Neutrophil (primary cell): ENCODE measurements around the gene DUSP8.

Experiments
- H3K27ac ChIP-seq: fragments of 200-600 bp; sonication (generic); 2 replicates; pipeline ENCODE4 v1.5.1; 2016; ENCODE audit warnings: mild to moderate bottlenecking, moderate library complexity
- H3K27me3 ChIP-seq: fragments of 200-600 bp; sonication (generic); 2 replicates; pipeline ENCODE4 v1.6.0; 2016; ENCODE audit warnings: mild to moderate bottlenecking
- H3K36me3 ChIP-seq: fragments of 200-600 bp; sonication (generic); 2 replicates; pipeline ENCODE4 v1.5.1; 2017
- H3K4me1 ChIP-seq, 2 experiments: fragments of 200-600 bp in 1 of 2; sonication (generic) in 1 of 2; 1 replicate in 1 of 2; 2 replicates in 1 of 2; pipeline versions ENCODE4 v1.5.1 to v1.6.1; 2013 to 2016; ENCODE audit warnings: low read depth in 1 of 2, low read length in 1 of 2, mild to moderate bottlenecking in 1 of 2, moderate library complexity in 1 of 2; ENCODE audit not compliant: control insufficient read depth in 1 of 2, insufficient read depth in 1 of 2
- H3K4me3 ChIP-seq, 2 experiments: fragments of 200-600 bp in 1 of 2; sonication (generic) in 1 of 2; 1 replicate in 1 of 2; 2 replicates in 1 of 2; pipeline ENCODE4 v1.5.1; 2013 to 2016; ENCODE audit warnings: low read depth in 1 of 2, low read length in 1 of 2, mild to moderate bottlenecking in 1 of 2, moderate library complexity in 1 of 2
- H3K9me3 ChIP-seq: fragments of 200-600 bp; sonication (generic); 2 replicates; pipeline ENCODE4 v1.5.1; 2016
- TF ChIP-seq, protein P1 (sequence below): fragments of 200-600 bp; sonication (generic); IDR thresholded peaks from 2 replicates; pipeline ENCODE4 v1.5.1; 2016; ENCODE audit warnings: antibody characterized with exemption

The DUSP8 gene

DNA sequence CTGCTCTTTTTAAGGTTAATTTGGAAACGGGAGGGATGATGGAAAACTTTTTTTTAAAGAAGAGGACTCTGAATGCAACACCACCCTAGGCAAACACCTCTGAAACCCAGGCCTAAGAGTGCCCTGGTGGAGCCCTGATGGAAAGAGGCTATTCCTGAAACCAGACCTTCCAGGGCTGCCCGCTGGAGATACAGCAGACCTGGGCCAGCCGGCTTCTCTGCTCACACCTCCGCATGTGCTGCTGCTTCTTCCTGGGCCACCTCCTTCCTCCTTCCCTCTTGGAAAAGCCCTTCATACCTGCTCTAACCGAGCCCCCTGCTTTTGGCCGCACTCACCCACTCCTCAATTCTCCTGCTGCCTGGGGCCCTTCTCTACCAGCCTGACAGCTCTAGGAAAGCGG, 37.9 kb downstream of the DUSP8 start:
- H3K36me3 ChIP-seq: peaks cover 42% of the 10 kb centered on the region
- no peaks in the 10 kb centered on the region for H3K9me3 ChIP-seq
- no peaks in the 10 kb centered on the region for H3K4me1 ChIP-seq
- H3K27ac ChIP-seq: no peak overlapping the region
- peaks cover 17% of the 10 kb centered on the region for H3K27me3 ChIP-seq
- H3K4me3 ChIP-seq: no peak overlapping the region
- TF ChIP-seq, protein P1, sequence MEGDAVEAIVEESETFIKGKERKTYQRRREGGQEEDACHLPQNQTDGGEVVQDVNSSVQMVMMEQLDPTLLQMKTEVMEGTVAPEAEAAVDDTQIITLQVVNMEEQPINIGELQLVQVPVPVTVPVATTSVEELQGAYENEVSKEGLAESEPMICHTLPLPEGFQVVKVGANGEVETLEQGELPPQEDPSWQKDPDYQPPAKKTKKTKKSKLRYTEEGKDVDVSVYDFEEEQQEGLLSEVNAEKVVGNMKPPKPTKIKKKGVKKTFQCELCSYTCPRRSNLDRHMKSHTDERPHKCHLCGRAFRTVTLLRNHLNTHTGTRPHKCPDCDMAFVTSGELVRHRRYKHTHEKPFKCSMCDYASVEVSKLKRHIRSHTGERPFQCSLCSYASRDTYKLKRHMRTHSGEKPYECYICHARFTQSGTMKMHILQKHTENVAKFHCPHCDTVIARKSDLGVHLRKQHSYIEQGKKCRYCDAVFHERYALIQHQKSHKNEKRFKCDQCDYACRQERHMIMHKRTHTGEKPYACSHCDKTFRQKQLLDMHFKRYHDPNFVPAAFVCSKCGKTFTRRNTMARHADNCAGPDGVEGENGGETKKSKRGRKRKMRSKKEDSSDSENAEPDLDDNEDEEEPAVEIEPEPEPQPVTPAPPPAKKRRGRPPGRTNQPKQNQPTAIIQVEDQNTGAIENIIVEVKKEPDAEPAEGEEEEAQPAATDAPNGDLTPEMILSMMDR: no peak

DNA sequence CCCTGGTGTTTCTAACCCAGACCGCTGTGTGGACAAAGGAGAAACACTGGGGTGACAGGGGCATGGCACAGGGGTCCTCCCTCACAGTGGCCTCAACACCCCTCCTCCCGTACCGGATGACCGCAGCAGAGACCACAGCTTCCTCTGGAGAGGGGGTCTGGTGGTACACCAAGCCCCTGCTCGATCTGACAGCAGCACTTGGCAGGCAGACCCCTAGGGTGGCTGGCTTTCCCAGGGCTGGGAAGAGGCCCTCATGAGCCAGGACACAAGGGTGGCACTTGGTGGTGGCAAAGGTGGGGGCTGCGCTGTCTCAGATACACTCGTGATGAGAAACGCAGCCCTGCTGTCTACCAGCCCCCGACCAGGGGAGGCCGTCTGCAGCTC, 38.7 kb downstream of the DUSP8 start:
- Histone ChIP-seq H3K4me3 (no peak overlapping the region), H3K4me1 (no peaks in the 10 kb centered on the region), H3K9me3 (no peaks in the 10 kb centered on the region), H3K36me3 (peaks cover 42% of the 10 kb centered on the region), H3K27me3 (peaks cover 8% of the 10 kb centered on the region), H3K27ac (no peak overlapping the region)
- TF ChIP-seq, protein P1: no peak

DNA sequence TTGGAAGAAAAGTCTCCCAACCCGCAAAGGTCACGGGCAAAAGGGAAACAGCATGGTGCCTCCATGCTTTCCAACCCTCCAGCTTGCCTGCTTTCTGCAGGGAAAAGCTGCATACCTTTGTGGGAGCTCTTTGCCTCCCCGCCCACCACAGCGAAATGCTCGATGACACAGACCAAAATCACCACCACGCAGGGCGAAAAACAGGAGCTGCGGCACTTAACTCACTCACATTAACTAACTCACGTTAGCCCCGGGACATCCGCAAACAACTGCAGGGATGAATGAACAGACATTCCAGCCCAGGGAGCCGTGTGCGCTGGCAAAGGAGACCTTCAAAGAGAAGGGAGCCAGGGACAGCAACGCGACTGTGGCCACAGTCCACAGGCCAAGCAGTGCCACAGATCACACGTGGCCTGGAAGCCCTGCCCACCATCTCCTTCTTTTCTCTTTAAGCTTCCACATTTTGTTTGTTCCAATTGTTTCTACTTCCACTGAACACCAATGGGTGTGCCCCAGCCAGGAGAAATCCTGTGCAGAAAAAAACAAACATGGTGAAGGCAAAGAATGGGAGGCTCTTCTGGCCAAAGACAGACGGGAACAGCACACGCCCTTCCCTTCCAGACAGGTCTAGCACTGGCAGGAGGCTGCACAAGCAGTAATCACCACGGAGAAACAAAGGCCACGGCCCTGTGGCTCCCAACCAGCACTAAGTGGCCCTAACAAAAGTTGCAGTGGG, 39.3 kb downstream of the DUSP8 start:
- H3K27ac ChIP-seq: no peak overlapping the region
- H3K4me3 ChIP-seq: no peak overlapping the region
- TF ChIP-seq, protein P1: no peak
- H3K27me3 ChIP-seq: peaks cover 3% of the 10 kb centered on the region
- no peaks in the 10 kb centered on the region for H3K4me1 ChIP-seq
- H3K9me3 ChIP-seq: no peaks in the 10 kb centered on the region
- peaks cover 42% of the 10 kb centered on the region for H3K36me3 ChIP-seq

DNA sequence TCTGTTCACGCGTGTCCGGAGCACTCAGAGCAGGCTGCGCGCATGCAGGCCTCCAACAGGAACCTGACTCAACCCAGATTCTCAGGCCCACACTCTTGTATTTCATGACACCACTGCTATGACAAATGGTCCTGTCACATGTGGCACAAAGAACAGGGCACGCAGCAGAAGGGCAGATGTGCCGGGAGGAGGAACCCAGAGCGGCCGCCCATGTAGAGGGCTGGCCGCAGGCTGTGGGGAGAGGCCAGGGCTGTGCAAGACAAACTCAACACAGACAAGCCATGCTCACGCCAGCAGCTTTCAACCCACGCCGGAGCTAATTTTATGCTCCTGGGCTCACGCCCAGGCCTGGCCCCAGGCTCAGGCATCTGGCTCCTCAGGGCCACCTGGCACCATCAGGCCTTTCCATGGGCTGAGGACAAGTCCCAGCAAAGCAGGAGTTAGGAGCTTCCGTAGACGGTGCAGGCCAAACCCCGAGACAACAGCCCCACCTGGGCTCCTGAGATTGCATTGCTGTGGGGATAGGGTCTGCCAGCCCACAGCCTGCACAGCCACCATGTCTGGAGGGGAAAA, 40.0 kb downstream of the DUSP8 start:
- no peak overlapping the region for H3K4me3 ChIP-seq
- H3K4me1 ChIP-seq: no peaks in the 10 kb centered on the region
- H3K9me3 ChIP-seq: no peaks in the 10 kb centered on the region
- TF ChIP-seq, protein P1: no peak
- no peak overlapping the region for H3K27ac ChIP-seq
- peaks cover 42% of the 10 kb centered on the region for H3K36me3 ChIP-seq
- no peaks in the 10 kb centered on the region for H3K27me3 ChIP-seq

DNA sequence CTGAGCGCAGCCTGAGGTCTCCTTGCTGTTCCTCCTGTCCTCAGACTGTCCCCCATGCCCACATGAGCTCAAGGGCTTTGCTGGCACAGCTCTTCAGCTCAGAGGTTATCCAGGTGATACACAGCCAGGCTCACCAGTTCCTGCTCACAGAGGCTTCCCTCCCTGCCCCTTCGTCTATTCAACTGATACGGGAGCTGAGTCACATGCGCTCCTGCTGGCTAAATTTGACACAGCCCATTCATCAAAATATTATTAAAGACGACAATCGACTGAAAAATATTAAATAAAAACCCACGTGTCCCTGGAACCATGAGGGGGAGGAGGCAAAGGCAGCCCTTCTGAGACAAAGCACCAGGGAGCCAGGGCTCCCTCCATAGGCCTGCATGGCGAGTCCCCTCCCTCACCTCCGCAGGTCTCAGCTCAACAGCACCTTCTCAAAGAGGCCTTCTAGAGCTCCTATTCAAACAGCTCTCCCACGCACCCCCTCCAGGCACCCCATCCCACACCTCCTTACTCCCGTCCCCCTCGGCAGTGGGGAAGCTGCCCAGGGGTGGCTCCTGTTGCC, 40.5 kb downstream of the DUSP8 start:
- H3K36me3 ChIP-seq: peaks cover 42% of the 10 kb centered on the region
- no peaks in the 10 kb centered on the region for H3K27me3 ChIP-seq
- no peak overlapping the region for H3K4me3 ChIP-seq
- TF ChIP-seq, protein P1: no peak
- no peaks in the 10 kb centered on the region for H3K4me1 ChIP-seq
- no peak overlapping the region for H3K27ac ChIP-seq
- H3K9me3 ChIP-seq: no peaks in the 10 kb centered on the region
